Left kidney (tissue), 2 donors: Measurements from ENCODE around the gene PSMB1. TPM values are rescaled to one million over a fixed set of nuclear protein-coding genes. Genes with fewer than 3 reads are reported as not detected.
"Not testable (repeated sequence)": the region's sequence is repeated elsewhere in the genome, so short reads cannot be mapped to it uniquely, and the experiment has no call there.

Experiments
- DNase-seq: peaks from one replicate; pipeline ENCODE4 v3.0.0-alpha.2; 2013
- polyA plus RNA-seq: library from polyadenylated mRNA; unstranded; fragments of 120-200 nt; gene quantifications from one replicate; pipeline ENCODE4 v1.2.1, GENCODE V29; 2013; ENCODE audit not compliant: insufficient read length

PSMB1 gene
- polyA plus RNA-seq, 1 donor, result 216 TPM

GRCh38 chr6:170542031-170542719 is 10.9 kb downstream of the PSMB1 start:
- no peak for DNase-seq

GRCh38 chr6:170537329-170537728 is 15.8 kb downstream of the PSMB1 start:
- DNase-seq, result no peak

- no peak for DNase-seq
These were observed 16.4 kb downstream of the PSMB1 start for GRCh38 chr6:170536671-170537070.

GRCh38 chr6:170535004-170535403 is 18.1 kb downstream of the PSMB1 start:
- DNase-seq, result no peak

- DNase-seq, result no peak
These were observed 19.3 kb downstream of the PSMB1 start for GRCh38 chr6:170533792-170534191.

GRCh38 chr6:170532867-170533488 is 20.1 kb downstream of the PSMB1 start:
- no peak for DNase-seq

GRCh38 chr6:170529839-170530469 is 23.2 kb downstream of the PSMB1 start:
- peak; percentile 79 for DNase-seq

GRCh38 chr6:170527995-170528394 is 25.1 kb downstream of the PSMB1 start:
- not testable (repeated sequence) for DNase-seq

- no peak for DNase-seq
These were observed 27.3 kb downstream of the PSMB1 start for GRCh38 chr6:170525795-170526194.

GRCh38 chr6:170524172-170524502 is 29.0 kb downstream of the PSMB1 start:
- DNase-seq, result no peak

- no peak for DNase-seq
These were observed 29.6 kb downstream of the PSMB1 start for GRCh38 chr6:170523256-170524171.

GRCh38 chr6:170522565-170523183 is 30.4 kb downstream of the PSMB1 start:
- no peak for DNase-seq

GRCh38 chr6:170516783-170517616 is 36.1 kb downstream of the PSMB1 start:
- DNase-seq, result peak; percentile 21

- no peak for DNase-seq
These were observed 38.2 kb downstream of the PSMB1 start for GRCh38 chr6:170514908-170515307.

GRCh38 chr6:170512249-170512648 is 40.9 kb downstream of the PSMB1 start:
- DNase-seq, result no peak

- no peak for DNase-seq
These were observed 42.5 kb downstream of the PSMB1 start for GRCh38 chr6:170510631-170511030.

GRCh38 chr6:170509723-170510018 is 43.4 kb downstream of the PSMB1 start:
- no peak for DNase-seq

GRCh38 chr6:170508892-170509722 is 44.0 kb downstream of the PSMB1 start:
- not testable (repeated sequence) for DNase-seq

- DNase-seq, result not testable (repeated sequence)
These were observed 44.8 kb downstream of the PSMB1 start for GRCh38 chr6:170508275-170508674.

- DNase-seq, result not testable (repeated sequence)
These were observed 45.4 kb downstream of the PSMB1 start for GRCh38 chr6:170507728-170508127.
